Tibial nerve (tissue), 4 donors: ENCODE data around the gene ZNF354C. TPM values are rescaled to one million over a fixed set of nuclear protein-coding genes. Genes with fewer than 3 reads are reported as not detected.

Source experiments
- DNase-seq, 2 donors: peaks; one replicate each; pipeline ENCODE4 v3.0.0-alpha.2; 2019; ENCODE audit warnings: low spot score in 2 of 2
- H3K27ac ChIP-seq, 4 donors: fragments of 200-600 bp; sonication (generic) in 3 of 4; one replicate each; pipeline ENCODE4 v1.5.1; 2017 to 2019; ENCODE audit warnings: mild to moderate bottlenecking in 1 of 4
- H3K27me3 ChIP-seq, 2 donors: fragments of 200-600 bp; sonication (generic) in 1 of 2; one replicate each; pipeline versions ENCODE4 v1.5.1 to v1.6.0; 2017 to 2019
- H3K36me3 ChIP-seq, 3 donors: fragments of 200-600 bp; sonication (generic); one replicate each; pipeline ENCODE4 v1.5.1; 2018 to 2019
- H3K4me1 ChIP-seq, 4 donors: fragments of 200-600 bp; sonication (generic) in 3 of 4; one replicate each; pipeline ENCODE4 v1.5.1; 2017 to 2019
- H3K4me3 ChIP-seq, 4 donors: fragments of 200-600 bp; sonication (generic) in 3 of 4; one replicate each; pipeline ENCODE4 v1.5.1; 2017 to 2019; ENCODE audit warnings: mild to moderate bottlenecking in 1 of 4, moderate library complexity in 1 of 4
- H3K9me3 ChIP-seq, 4 donors: fragments of 200-600 bp; sonication (generic) in 3 of 4; one replicate each; pipeline ENCODE4 v1.5.1; 2017 to 2019
- CTCF ChIP-seq, 5 experiments: fragments of 200-600 bp in 3 of 5; fragments of 450-650 bp in 2 of 5; sonication (generic) in 3 of 5; IDR thresholded peaks; one replicate each; pipeline ENCODE4 v1.5.1; 2016 to 2019; ENCODE audit warnings: antibody characterized with exemption in 5 of 5, mild to moderate bottlenecking in 3 of 5, moderate library complexity in 2 of 5
- EP300 ChIP-seq, 2 donors: sonication (generic); formaldehyde crosslinking; IDR thresholded peaks; one replicate each; pipeline ENCODE4 v1.6.1; 2017; ENCODE audit warnings: antibody characterized with exemption in 2 of 2, mild to moderate bottlenecking in 1 of 2
- POLR2A ChIP-seq, 2 donors: fragments of 450-650 bp; IDR thresholded peaks; one replicate each; pipeline ENCODE4 v1.6.1; 2017; ENCODE audit warnings: antibody characterized with exemption in 2 of 2, mild to moderate bottlenecking in 2 of 2, moderate library complexity in 2 of 2
- WGBS, 2 donors: methylation state at CpG; one replicate each; pipeline ENCODE4 v1.1.5; 2018; 5-methylcytosine and 5-hydroxymethylcytosine counted together
- total RNA-seq, 4 donors: library from RNA; depleted of rRNA; stranded (reverse); fragments of >200 nt; gene quantifications; one replicate each; pipeline ENCODE4 v1.1.0, GENCODE V29; 2016

Gene ZNF354C
- total RNA-seq, 4 donors from 2014 or later = 7.0 to 9.9 (median 9.2) TPM

- Histone ChIP-seq H3K27ac (no peak overlapping the region), H3K4me1 (no peaks in the 10 kb centered on the region), H3K9me3 (peaks cover 0 to 80% (median 6%) of the 10 kb centered on the region in 4 donors), H3K27me3 (no peaks in the 10 kb centered on the region), H3K4me3 (no peak overlapping the region), H3K36me3 (peaks cover 0 to 87% (median 0%) of the 10 kb centered on the region in 3 donors)
- TF ChIP-seq EP300 (IDR thresholded peaks at IDR 0.05) (no peak), POLR2A (IDR thresholded peaks at IDR 0.05) (no peak), CTCF (IDR thresholded peaks at IDR 0.05) (no peak)
- DNase-seq = no peak
- 90 to 92% methylated on average over 10 of the region's 10 CpGs for WGBS, 2 donors
Observed at GRCh38 chr5:179118756-179119414, 58.7 kb downstream of the ZNF354C start.

- H3K27ac ChIP-seq = no peak overlapping the region
- no peak for DNase-seq
- H3K36me3 ChIP-seq = peaks cover 0 to 87% (median 0%) of the 10 kb centered on the region in 3 donors
- 95 to 96% methylated on average over 12 to 15 of the region's 15 CpGs for WGBS, 2 donors
- peaks cover 0 to 73% (median 2%) of the 10 kb centered on the region in 4 donors for H3K9me3 ChIP-seq
- no peaks in the 10 kb centered on the region for H3K27me3 ChIP-seq
- no peaks in the 10 kb centered on the region for H3K4me1 ChIP-seq
- TF ChIP-seq CTCF (IDR thresholded peaks at IDR 0.05) = no peak
- H3K4me3 ChIP-seq = no peak overlapping the region
Observed at GRCh38 chr5:179119415-179120170, 59.4 kb downstream of the ZNF354C start.

- Histone ChIP-seq H3K27me3 (no peaks in the 10 kb centered on the region), H3K27ac (no peak overlapping the region), H3K9me3 (peaks cover 0 to 69% (median 1%) of the 10 kb centered on the region in 4 donors), H3K36me3 (peaks cover 0 to 87% (median 0%) of the 10 kb centered on the region in 3 donors), H3K4me3 (no peak overlapping the region), H3K4me1 (no peaks in the 10 kb centered on the region)
- TF ChIP-seq CTCF (IDR thresholded peaks at IDR 0.05) = no peak
- no peak for TF ChIP-seq POLR2A (IDR thresholded peaks at IDR 0.05)
- TF ChIP-seq EP300 (IDR thresholded peaks at IDR 0.05) = no peak
- no peak for DNase-seq
- 92 to 97% methylated on average over 30 to 35 of the region's 35 CpGs for WGBS, 2 donors
Observed at GRCh38 chr5:179120421-179120861, 60.3 kb downstream of the ZNF354C start.

GRCh38 chr5:179120951-179121666 is 60.9 kb downstream of the ZNF354C start:
- 85 to 95% methylated on average over 57 to 74 of the region's 75 CpGs for WGBS, 2 donors

More at GRCh38 chr5:179120951-179121666, 60.9 kb downstream of the ZNF354C start:
- H3K4me3 ChIP-seq = no peak overlapping the region
- DNase-seq = no peak
- H3K4me1 ChIP-seq = no peaks in the 10 kb centered on the region
- peaks cover 0 to 62% (median 0%) of the 10 kb centered on the region in 4 donors for H3K9me3 ChIP-seq
- no peaks in the 10 kb centered on the region for H3K27me3 ChIP-seq
- peaks cover 0 to 88% (median 0%) of the 10 kb centered on the region in 3 donors for H3K36me3 ChIP-seq
- TF ChIP-seq EP300 (IDR thresholded peaks at IDR 0.05) (no peak), CTCF (IDR thresholded peaks at IDR 0.05) (no peak), POLR2A (IDR thresholded peaks at IDR 0.05) (no peak)
- no peak overlapping the region for H3K27ac ChIP-seq
